Measurements from ENCODE around the gene FNDC8. TPM values are rescaled to one million over a fixed set of nuclear protein-coding genes. Genes with fewer than 3 reads are reported as not detected.
"Not testable (repeated sequence)": the region's sequence is repeated elsewhere in the genome, so short reads cannot be mapped to it uniquely, and the experiment has no call there.

The FNDC8 gene
- total RNA-seq, 1 donor from 2014 or later: not detected

DNA sequence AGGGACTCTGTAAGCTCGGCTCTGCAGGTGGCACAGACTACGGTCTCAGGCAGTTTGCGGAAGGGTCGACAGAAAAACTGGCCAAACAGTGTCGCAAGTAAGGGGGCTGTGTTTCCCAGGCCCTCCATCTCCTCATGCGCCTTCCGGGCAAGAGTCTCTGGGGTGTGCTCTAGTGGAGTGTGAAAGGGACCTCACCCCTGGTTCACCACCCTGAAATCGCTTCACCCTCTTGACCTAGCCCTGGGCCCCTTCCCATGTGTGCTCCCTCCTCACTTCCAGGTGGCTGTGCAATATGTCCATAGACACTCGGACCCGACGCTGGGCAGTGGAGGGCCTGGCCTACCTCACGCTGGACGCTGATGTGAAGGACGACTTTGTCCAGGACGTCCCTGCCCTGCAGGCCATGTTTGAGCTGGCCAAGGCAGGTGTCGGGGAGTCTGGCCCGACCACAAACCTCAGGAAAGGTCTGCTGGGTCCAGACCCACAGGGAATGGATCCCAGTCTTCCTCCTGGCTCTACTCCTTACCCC lies 48.5 kb downstream of the FNDC8 start:
- no peak for DNase-seq (ENCODE audit: low read depth)

DNA sequence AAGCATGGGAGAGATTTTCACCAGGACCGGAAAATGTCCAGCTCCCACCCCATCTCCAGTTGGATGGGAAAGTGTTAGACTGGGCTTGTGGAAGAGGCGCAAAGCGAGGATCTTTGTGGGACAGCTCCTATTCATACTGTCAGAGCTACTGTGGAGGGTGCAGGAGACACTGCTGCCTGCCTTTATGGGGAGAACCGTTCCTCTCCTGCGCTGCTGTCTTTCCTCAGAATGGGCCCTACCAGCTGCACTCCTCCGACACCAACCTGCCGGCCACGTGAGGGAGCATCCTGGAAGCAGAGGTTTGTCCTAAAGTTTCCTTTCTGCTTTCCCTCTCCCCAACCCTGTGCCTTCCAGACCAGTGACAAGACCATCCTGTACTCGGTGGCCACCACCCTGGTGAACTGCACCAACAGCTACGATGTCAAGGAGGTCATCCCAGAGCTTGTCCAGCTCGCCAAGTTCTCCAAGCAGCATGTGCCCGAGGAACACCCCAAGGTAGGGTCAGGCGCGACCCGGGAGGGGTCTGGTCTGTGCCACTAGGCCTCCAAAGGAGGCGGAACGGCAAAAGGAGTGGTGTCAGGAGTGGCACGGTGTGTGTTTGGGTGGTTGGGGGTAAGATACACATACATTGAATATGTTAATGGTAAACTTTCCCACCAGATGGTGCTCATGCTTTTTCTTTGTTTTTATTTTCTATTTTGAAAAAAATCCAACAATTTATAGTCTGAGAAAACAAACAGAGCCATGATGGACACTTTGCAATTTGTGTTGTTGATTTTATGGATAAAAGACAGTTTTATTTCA lies 49.8 kb downstream of the FNDC8 start:
- no peak for DNase-seq (ENCODE audit: low read depth)

DNA sequence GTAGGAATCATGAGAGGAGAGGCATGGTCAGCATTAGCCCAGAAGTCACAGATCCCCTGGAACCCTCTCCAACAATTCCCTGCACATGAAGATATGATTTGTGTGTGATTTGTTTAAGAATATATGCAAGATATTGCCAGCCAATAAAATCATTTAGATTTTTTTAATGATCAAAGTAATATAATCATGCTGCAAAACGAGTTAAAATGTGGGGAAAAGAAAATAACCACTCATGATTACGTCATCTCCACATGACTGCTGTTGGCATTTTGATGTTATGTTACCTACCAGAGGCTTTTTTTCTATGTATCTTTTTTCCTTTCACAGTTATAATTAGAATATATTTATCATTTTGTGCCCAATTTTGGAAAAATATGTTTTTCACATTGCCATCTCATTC lies 50.4 kb downstream of the FNDC8 start:
- DNase-seq (ENCODE audit: low read depth): no peak

GRCh38 chr17:35172321-35172720 lies 50.9 kb downstream of the FNDC8 start:
- not testable (repeated sequence) for DNase-seq (ENCODE audit: low read depth)

GRCh38 chr17:35174835-35175334 lies 53.5 kb downstream of the FNDC8 start:
- no peak for DNase-seq (ENCODE audit: low read depth)

GRCh38 chr17:35175638-35176415 lies 54.4 kb downstream of the FNDC8 start:
- no peak for DNase-seq (ENCODE audit: low read depth)

GRCh38 chr17:35176897-35177296 lies 55.5 kb downstream of the FNDC8 start:
- DNase-seq (ENCODE audit: low read depth): no peak

GRCh38 chr17:35179379-35179778 lies 58.0 kb downstream of the FNDC8 start:
- DNase-seq (ENCODE audit: low read depth): not testable (repeated sequence)

Other genes with a start within 250 kb of the FNDC8 start
- gene CCT6B, start 160.2 kb upstream of the FNDC8 start, total RNA-seq: 0.85 and 1.4 TPM in 2 replicates
- 9.6 and 16.6 TPM in 2 replicates for gene ZNF830, start 160.1 kb upstream of the FNDC8 start, total RNA-seq
- 24.3 and 40.8 TPM in 2 replicates for gene LIG3, start 141.1 kb upstream of the FNDC8 start, total RNA-seq
- gene RFFL, start 57.9 kb upstream of the FNDC8 start, total RNA-seq: 6.8 and 20.7 TPM in 2 replicates
- gene RAD51D, start 1.8 kb upstream of the FNDC8 start, total RNA-seq: 7.8 and 8.8 TPM in 2 replicates
- gene NLE1, start 20.7 kb downstream of the FNDC8 start, total RNA-seq: 18.2 and 28.8 TPM in 2 replicates
- gene UNC45B, start 26.2 kb downstream of the FNDC8 start, total RNA-seq: not detected in 2 replicates
- not detected in 2 replicates for gene SLC35G3, start 72.8 kb downstream of the FNDC8 start, total RNA-seq
- gene SLFN5, start 121.5 kb downstream of the FNDC8 start, total RNA-seq: 67.4 and 82.7 TPM in 2 replicates